ENCODE results near the gene MRPL36. TPM values are rescaled to one million over a fixed set of nuclear protein-coding genes. Genes with fewer than 3 reads are reported as not detected.

The MRPL36 gene
- total RNA-seq, 4 donors from 2014 or later: 42.6 to 56.1 (median 46.2) TPM

- WGBS: 67% methylated on average over 16 of the region's 19 CpGs
- Histone ChIP-seq H3K27me3 (peaks cover 0 to 23% (median 0%) of the 10 kb centered on the region in 4 donors), H3K27ac (replicated peaks in 1 of 4) (no peak overlapping the region), H3K4me3 (no peak overlapping the region), H3K4me1 (no peaks in the 10 kb centered on the region), H3K9me3 (peaks cover 0 to 9% (median 2%) of the 10 kb centered on the region in 4 donors), H3K36me3 (no peaks in the 10 kb centered on the region)
- intact Hi-C loops (cut with DNase I): no loop called here
- TF ChIP-seq CTCF (IDR thresholded peaks at IDR 0.05) (no peak), EP300 (IDR thresholded peaks at IDR 0.05) (no peak), POLR2AphosphoS5 (IDR thresholded peaks at IDR 0.05) (no peak), POLR2A (IDR thresholded peaks at IDR 0.05; ENCODE audit: low read depth) (no peak)
- DNase-seq (ENCODE audit: extremely low spot score): no peak
Measured at GRCh38 chr5:1778138-1779020, 21.3 kb downstream of the MRPL36 start.

GRCh38 chr5:1777281-1778137, 22.1 kb downstream of the MRPL36 start:
- no peak for DNase-seq (ENCODE audit: extremely low spot score)

GRCh38 chr5:1776831-1777230, 22.8 kb downstream of the MRPL36 start:
- Histone ChIP-seq H3K4me3 (no peak overlapping the region), H3K9me3 (peaks cover 0 to 9% (median 2%) of the 10 kb centered on the region in 4 donors), H3K27ac (replicated peaks in 1 of 4) (no peak overlapping the region), H3K36me3 (no peaks in the 10 kb centered on the region), H3K27me3 (peaks cover 0 to 14% (median 0%) of the 10 kb centered on the region in 4 donors), H3K4me1 (no peaks in the 10 kb centered on the region)
- TF ChIP-seq POLR2A (IDR thresholded peaks at IDR 0.05; ENCODE audit: low read depth) (no peak), EP300 (IDR thresholded peaks at IDR 0.05) (no peak), CTCF (IDR thresholded peaks at IDR 0.05) (no peak), POLR2AphosphoS5 (IDR thresholded peaks at IDR 0.05) (no peak)
- DNase-seq (ENCODE audit: extremely low spot score): no peak
- intact Hi-C loops (cut with DNase I): no loop called here
- 87% methylated on average over 6 of the region's 6 CpGs for WGBS

More at GRCh38 chr5:1777281-1778137, 22.1 kb downstream of the MRPL36 start:
- H3K4me3 ChIP-seq: no peak overlapping the region
- peaks cover 0 to 14% (median 0%) of the 10 kb centered on the region in 4 donors for H3K27me3 ChIP-seq
- intact Hi-C loops (cut with DNase I): no loop called here
- WGBS: 87% methylated on average over 31 of the region's 31 CpGs
- H3K36me3 ChIP-seq: no peaks in the 10 kb centered on the region
- TF ChIP-seq EP300 (IDR thresholded peaks at IDR 0.05): no peak
- H3K4me1 ChIP-seq: no peaks in the 10 kb centered on the region
- peaks cover 0 to 9% (median 2%) of the 10 kb centered on the region in 4 donors for H3K9me3 ChIP-seq
- H3K27ac ChIP-seq (replicated peaks in 1 of 4): no peak overlapping the region

- Histone ChIP-seq H3K27me3 (peaks cover 0 to 36% (median 0%) of the 10 kb centered on the region in 4 donors), H3K4me3 (no peak overlapping the region), H3K4me1 (no peaks in the 10 kb centered on the region), H3K9me3 (peaks cover 0 to 9% (median 2%) of the 10 kb centered on the region in 4 donors), H3K27ac (replicated peaks in 1 of 4) (no peak overlapping the region), H3K36me3 (no peaks in the 10 kb centered on the region)
- intact Hi-C loops (cut with DNase I): no loop called here
- TF ChIP-seq POLR2AphosphoS5 (IDR thresholded peaks at IDR 0.05) (no peak), EP300 (IDR thresholded peaks at IDR 0.05) (no peak), CTCF (IDR thresholded peaks at IDR 0.05) (no peak), POLR2A (IDR thresholded peaks at IDR 0.05; ENCODE audit: low read depth) (no peak)
- DNase-seq (ENCODE audit: extremely low spot score): no peak
- WGBS: 19% methylated on average over 5 of the region's 5 CpGs
Measured at GRCh38 chr5:1772634-1773033, 27.0 kb downstream of the MRPL36 start.

Data from esophagus muscularis mucosa (tissue), 4 donors.